A673 (cell line): Measurements from ENCODE around the gene SMARCD3.

Source experiments
- CTCF ChIP-seq: fragments of 300-800, 200-600 bp; sonication (generic); conservative IDR thresholded peaks from 2 replicates; pipeline ENCODE4 v1.5.1; 2017; ENCODE audit warnings: low read depth, mild to moderate bottlenecking, antibody characterized with exemption, low read length, moderate library complexity, mixed read lengths
- EZH2 ChIP-seq: fragments of 200-600 bp; sonication (generic); IDR thresholded peaks from 2 replicates; pipeline ENCODE4 v1.6.1; 2017; ENCODE audit warnings: borderline replicate concordance, low read depth, mild to moderate bottlenecking, mixed read lengths, antibody characterized with exemption, low read length; ENCODE audit not compliant: poor library complexity, severe bottlenecking

- TF ChIP-seq CTCF (no peak), EZH2 (no peak)
Measured at GRCh38 chr7:151209588-151209987, 38.9 kb downstream of the SMARCD3 start.
